ENCODE measurements around the gene ANKRD13D.

GRCh38 chr11:67253872-67254624 is 35.1 kb upstream of the ANKRD13D start:
- TF ChIP-seq EP300 (IDR thresholded peaks at IDR 0.05) (no peak), CTCF (IDR thresholded peaks at IDR 0.05) (no peak), POLR2A (IDR thresholded peaks at IDR 0.05) (no peak)
